DMS153 (cell line): ENCODE measurements around the gene CPT1B.
A peak's percentile ranks its signal among the peaks of the same experiment; 100 is the strongest.

Source experiments
- DNase-seq: peaks from one replicate; lab custom pipeline; 2025; lab: John Stamatoyannopoulos, UW

The CPT1B gene

GRCh38 chr22:50569896-50570535 is 8.2 kb downstream of the CPT1B start:
- DNase-seq: no peak

GRCh38 chr22:50569041-50569459 is 9.2 kb downstream of the CPT1B start:
- no peak for DNase-seq

- DNase-seq: no peak
Measured at GRCh38 chr22:50568626-50569025, 9.6 kb downstream of the CPT1B start.

GRCh38 chr22:50567721-50568252 is 10.4 kb downstream of the CPT1B start:
- no peak for DNase-seq

GRCh38 chr22:50564289-50564688 is 13.9 kb downstream of the CPT1B start:
- DNase-seq: no peak

GRCh38 chr22:50563413-50564160 is 14.6 kb downstream of the CPT1B start:
- no peak for DNase-seq

GRCh38 chr22:50562523-50563412 is 15.5 kb downstream of the CPT1B start, which contains the start of gene SYCE3:
Gene SYCE3, minus strand, starts transcription at chr22:50562919. Its CDS starts 6,514 bp downstream, at chr22:50556405.
- peak; percentile 92 for DNase-seq

GRCh38 chr22:50561401-50562358 is 16.5 kb downstream of the CPT1B start:
- DNase-seq: no peak

- no peak for DNase-seq
Measured at GRCh38 chr22:50560034-50560433, 18.2 kb downstream of the CPT1B start.

- no peak for DNase-seq
Measured at GRCh38 chr22:50556703-50557102, 21.5 kb downstream of the CPT1B start.

- no peak for DNase-seq
Measured at GRCh38 chr22:50553310-50553709, 24.9 kb downstream of the CPT1B start.

GRCh38 chr22:50551160-50551752 is 27.0 kb downstream of the CPT1B start:
- DNase-seq: no peak

- no peak for DNase-seq
Measured at GRCh38 chr22:50550395-50550794, 27.8 kb downstream of the CPT1B start.

- DNase-seq: no peak
Measured at GRCh38 chr22:50548921-50549790, 29.1 kb downstream of the CPT1B start.

- DNase-seq: no peak
Measured at GRCh38 chr22:50548040-50548920, 29.9 kb downstream of the CPT1B start.

GRCh38 chr22:50547263-50547985 is 30.8 kb downstream of the CPT1B start:
- DNase-seq: no peak

- DNase-seq: no peak
Measured at GRCh38 chr22:50546326-50547262, 31.6 kb downstream of the CPT1B start.
